PC-9 (cell line): ENCODE measurements around the gene GSC. TPM values are rescaled to one million over a fixed set of nuclear protein-coding genes. Genes with fewer than 3 reads are reported as not detected.

Experiments
- BruUV-seq: library from RNA; stranded (reverse); fragments of 400-500 nt; replicated peaks from 2 replicates; lab custom pipeline; 2021; lab: Mats Ljungman, UMichigan
- CTCF ChIA-PET: fragments of 300-600 bp; sonication (Branson Sonifier 250); formaldehyde crosslinking; loops from one replicate; lab custom pipeline; 2022; ENCODE audit warnings: antibody characterized with exemption; lab: Charles Lee
- POLR2A ChIA-PET: fragments of 300-600 bp; sonication (Branson Sonifier 250); formaldehyde crosslinking; loops from one replicate; lab custom pipeline; 2022; ENCODE audit warnings: antibody characterized with exemption; ENCODE audit not compliant: unreplicated experiment; lab: Charles Lee
- DNase-seq, 2 experiments: peaks; one replicate each; pipeline versions ENCODE4 v3.0.0 to v3.0.0-alpha.2; 2015 to 2022; ENCODE audit warnings: mixed read lengths in 1 of 2
- H2AFZ ChIP-seq: fragments of 200-600 bp; sonication (generic); 2 replicates; pipeline ENCODE4 v1.8.1; 2017; ENCODE audit warnings: antibody characterized with exemption
- H3F3A ChIP-seq: fragments of 200-600 bp; sonication (generic); 2 replicates; pipeline ENCODE4 v1.8.1; 2017; ENCODE audit warnings: antibody characterized with exemption, mild to moderate bottlenecking, low read depth; ENCODE audit not compliant: insufficient read depth
- H3K27ac ChIP-seq: fragments of 200-600 bp; sonication (generic); 2 replicates; pipeline ENCODE4 v1.6.1; 2016; ENCODE audit warnings: mixed run types
- H3K27me3 ChIP-seq: fragments of 200-600 bp; sonication (generic); 2 replicates; pipeline ENCODE4 v1.6.1; 2016; ENCODE audit warnings: low read depth, mixed run types; ENCODE audit not compliant: insufficient read depth
- H3K36me3 ChIP-seq: fragments of 200-600 bp; sonication (generic); 2 replicates; pipeline ENCODE4 v1.6.1; 2016; ENCODE audit warnings: low read depth, mixed run types
- H3K4me1 ChIP-seq: fragments of 200-600 bp; sonication (generic); replicated peaks from 2 replicates; pipeline ENCODE4 v1.6.1; 2016; ENCODE audit warnings: mixed run types; ENCODE audit not compliant: insufficient read depth
- H3K4me2 ChIP-seq: fragments of 200-600 bp; sonication (generic); 2 replicates; pipeline ENCODE4 v1.6.1; 2017; ENCODE audit warnings: mixed run types
- H3K4me3 ChIP-seq: fragments of 200-600 bp; sonication (generic); 2 replicates; pipeline ENCODE4 v1.6.1; 2016; ENCODE audit warnings: mixed run types
- H3K79me2 ChIP-seq: fragments of 200-600 bp; sonication (generic); 2 replicates; pipeline ENCODE4 v1.6.1; 2017; ENCODE audit warnings: low read depth, mixed run types
- H3K9me2 ChIP-seq: fragments of 200-600 bp; sonication (generic); 2 replicates; pipeline ENCODE4 v1.8.1; 2017; ENCODE audit warnings: mild to moderate bottlenecking; ENCODE audit not compliant: insufficient read depth
- H3K9me3 ChIP-seq: fragments of 200-600 bp; sonication (generic); 2 replicates; pipeline ENCODE4 v1.8.1; 2016; ENCODE audit warnings: low read depth; ENCODE audit not compliant: insufficient read depth
- H4K20me1 ChIP-seq: fragments of 200-600 bp; sonication (generic); 2 replicates; pipeline ENCODE4 v1.8.1; 2017; ENCODE audit not compliant: insufficient read depth
- EZH2 ChIP-seq: fragments of 200-600 bp; sonication (generic); IDR thresholded peaks from 2 replicates; pipeline ENCODE4 v1.8.0; 2017; ENCODE audit warnings: antibody characterized with exemption, low read depth
- intact Hi-C: fragments of 100-400 bp; cut with micrococcal nuclease; formaldehyde crosslinking; loops from one replicate; pipeline ENCODE4 v1.10.0; 2022; ENCODE audit not compliant: unreplicated experiment
- total RNA-seq: library from RNA; stranded (reverse); gene quantifications from 2 replicates; pipeline ENCODE4 v1.2.3, GENCODE V29; 2021
- TF ChIP-seq, protein P1 (sequence below): fragments of 200-600 bp; sonication (generic); conservative IDR thresholded peaks from 2 replicates; pipeline ENCODE4 v1.6.1; 2017; ENCODE audit warnings: mixed run types, antibody characterized with exemption, mild to moderate bottlenecking, moderate library complexity

The GSC gene
- total RNA-seq, 1 experiment from 2014 or later: not detected

DNA sequence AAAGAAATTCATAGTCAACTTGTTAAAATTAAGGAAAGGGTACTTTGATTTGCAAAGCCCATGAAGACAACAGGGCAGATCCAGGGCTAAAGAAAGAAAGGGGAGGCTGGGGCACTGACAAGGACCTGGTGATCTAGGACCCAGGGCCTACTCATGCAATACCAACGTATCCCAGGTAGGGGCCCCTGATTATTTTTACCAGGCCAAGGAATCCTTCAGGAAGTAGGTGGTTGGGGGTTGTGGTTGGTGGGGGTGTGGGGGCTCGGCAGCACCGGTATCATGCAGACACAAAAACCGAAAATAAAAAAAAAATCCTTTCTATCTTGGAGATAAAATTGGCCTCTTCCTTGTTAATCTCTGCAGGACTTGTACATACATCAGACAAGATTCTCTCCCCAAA is 47.5 kb downstream of the GSC start:
- no peaks in the 10 kb centered on the region for H3K4me1 ChIP-seq
- no peaks in the 10 kb centered on the region for H3K9me2 ChIP-seq
- ChIA-PET POLR2A (no interaction called here), CTCF (no interaction called here)
- H3K4me2 ChIP-seq: no peak overlapping the region
- no peaks in the 10 kb centered on the region for H3K9me3 ChIP-seq
- H3K27ac ChIP-seq: no peak overlapping the region
- no peaks in the 10 kb centered on the region for H3K79me2 ChIP-seq
- TF ChIP-seq, protein P1, sequence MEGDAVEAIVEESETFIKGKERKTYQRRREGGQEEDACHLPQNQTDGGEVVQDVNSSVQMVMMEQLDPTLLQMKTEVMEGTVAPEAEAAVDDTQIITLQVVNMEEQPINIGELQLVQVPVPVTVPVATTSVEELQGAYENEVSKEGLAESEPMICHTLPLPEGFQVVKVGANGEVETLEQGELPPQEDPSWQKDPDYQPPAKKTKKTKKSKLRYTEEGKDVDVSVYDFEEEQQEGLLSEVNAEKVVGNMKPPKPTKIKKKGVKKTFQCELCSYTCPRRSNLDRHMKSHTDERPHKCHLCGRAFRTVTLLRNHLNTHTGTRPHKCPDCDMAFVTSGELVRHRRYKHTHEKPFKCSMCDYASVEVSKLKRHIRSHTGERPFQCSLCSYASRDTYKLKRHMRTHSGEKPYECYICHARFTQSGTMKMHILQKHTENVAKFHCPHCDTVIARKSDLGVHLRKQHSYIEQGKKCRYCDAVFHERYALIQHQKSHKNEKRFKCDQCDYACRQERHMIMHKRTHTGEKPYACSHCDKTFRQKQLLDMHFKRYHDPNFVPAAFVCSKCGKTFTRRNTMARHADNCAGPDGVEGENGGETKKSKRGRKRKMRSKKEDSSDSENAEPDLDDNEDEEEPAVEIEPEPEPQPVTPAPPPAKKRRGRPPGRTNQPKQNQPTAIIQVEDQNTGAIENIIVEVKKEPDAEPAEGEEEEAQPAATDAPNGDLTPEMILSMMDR: no peak
- TF ChIP-seq EZH2: no peak
- no peak overlapping the region for H3K4me3 ChIP-seq
- peaks cover 16% of the 10 kb centered on the region for H3K27me3 ChIP-seq
- intact Hi-C loops: no loop called here
- H3K36me3 ChIP-seq: no peaks in the 10 kb centered on the region
- no peak overlapping the region for H2AFZ ChIP-seq
- H3F3A ChIP-seq: no peaks in the 10 kb centered on the region
- no peak for DNase-seq
- no peaks in the 10 kb centered on the region for H4K20me1 ChIP-seq
- no TSS peak for BruUV-seq

Other genes starting within 250 kb of the GSC start
- gene SERPINA4, start 208.7 kb downstream of the GSC start, total RNA-seq: not detected in 2 replicates
- not detected in 2 replicates for gene SERPINA5, start 188.7 kb downstream of the GSC start, total RNA-seq
- not detected in 2 replicates for gene SERPINA3, start 157.7 kb downstream of the GSC start, total RNA-seq